ENCODE measurements around the gene CES4A. TPM values are rescaled to one million over a fixed set of nuclear protein-coding genes. Genes with fewer than 3 reads are reported as not detected.

Gene CES4A
- total and polyA plus RNA-seq, 2 of the 13 experiments (the other 11 are each of a cell fraction or from before 2014, with no cell fraction given): 0.09 to 0.17 TPM

- TF ChIP-seq ZSCAN5A (CRISPR knock-in tag; IDR thresholded peaks at IDR 0.05; ENCODE audit: borderline replicate concordance) (no peak), MIXL1 (CRISPR knock-in tag; IDR thresholded peaks at IDR 0.05) (peak; percentile 64; the same call in 1 of the 2 replicates), MIER2 (CRISPR knock-in tag; IDR thresholded peaks at IDR 0.05) (peak; percentile 85), REPIN1 (CRISPR knock-in tag; IDR thresholded peaks at IDR 0.05; ENCODE audit: borderline replicate concordance, low read depth) (peak; percentile 68; the same call in 1 of the 2 replicates), TGIF2 (CRISPR knock-in tag; IDR thresholded peaks at IDR 0.05) (peak; percentile 69; the same call in 1 of the 2 replicates), MAFK (conservative IDR thresholded peaks at IDR 0.05 in 1 of 2, IDR thresholded peaks at IDR 0.05 in 1 of 2; ENCODE audit: low read length in 2 of 2) (no peak), ZNF607 (CRISPR knock-in tag; IDR thresholded peaks at IDR 0.05; ENCODE audit: borderline replicate concordance) (no peak; the same call in 1 of the 2 replicates), ZXDC (CRISPR knock-in tag; IDR thresholded peaks at IDR 0.05) (no peak), HES4 (CRISPR knock-in tag; IDR thresholded peaks at IDR 0.05; ENCODE audit: borderline replicate concordance) (no peak), ZNF816 (CRISPR knock-in tag; IDR thresholded peaks at IDR 0.05; ENCODE audit: borderline replicate concordance) (no peak), ZNF550 (CRISPR knock-in tag; IDR thresholded peaks at IDR 0.05; ENCODE audit: borderline replicate concordance) (no peak), PCBP2 (optimal IDR thresholded peaks at IDR 0.05; ENCODE audit: low read depth, low read length, poor library complexity, severe bottlenecking) (no peak), NCOA5 (CRISPR knock-in tag; IDR thresholded peaks at IDR 0.05) (no peak), FOXK2 (IDR thresholded peaks at IDR 0.05) (no peak), AGO1 (IDR thresholded peaks at IDR 0.05; ENCODE audit: low read depth, low read length, poor library complexity, severe bottlenecking) (no peak), KDM2A (CRISPR knock-in tag; IDR thresholded peaks at IDR 0.05; ENCODE audit: borderline replicate concordance, low read depth) (peak; percentile 70; the same call in 1 of the 2 replicates), ZNF142 (CRISPR knock-in tag; IDR thresholded peaks at IDR 0.05) (no peak), BORCS8-MEF2B (CRISPR knock-in tag; IDR thresholded peaks at IDR 0.05) (no peak), DPF2 (CRISPR knock-in tag; IDR thresholded peaks at IDR 0.05; ENCODE audit: borderline replicate concordance, low read depth) (0 out of 2 replicates have a peak, but pooled peaks have one; percentile 36)
These were observed 27.2 kb upstream of the CES4A start, which contains the start of gene CES3 (continued) for GRCh38 chr16:66961065-66961744.
